HG03097 (cell line): ENCODE data around the gene STMND1.

Experiments used
- ATAC-seq: cut with Tn5 transposase; IDR thresholded peaks from one replicate; pipeline ENCODE4 v1.9.1; 2021; ENCODE audit not compliant: unreplicated experiment, low FRiP score

The STMND1 gene

GRCh38 chr6:17157617-17158016 is 55.8 kb downstream of the STMND1 start:
- no peak for ATAC-seq

DNA sequence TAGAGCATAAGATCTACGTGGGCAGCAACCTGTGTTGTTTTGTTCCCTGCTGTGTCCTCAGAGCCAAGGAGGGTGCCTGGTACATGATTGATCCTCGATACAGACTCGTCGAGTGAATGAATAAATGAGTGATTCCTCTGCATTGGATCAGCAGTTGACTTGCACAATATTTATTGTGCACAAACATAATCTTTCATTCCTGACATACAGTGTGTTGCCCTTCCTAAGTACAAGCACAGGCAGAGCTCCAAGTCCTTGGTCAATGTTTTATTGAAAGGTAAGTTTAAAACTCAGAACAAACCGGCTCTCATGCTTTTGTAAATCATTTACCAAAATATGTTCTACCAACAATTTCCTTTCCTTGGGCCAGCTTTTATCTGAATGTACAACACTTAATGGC is 57.4 kb downstream of the STMND1 start:
- ATAC-seq, result no peak

GRCh38 chr6:17161076-17161475 is 59.2 kb downstream of the STMND1 start:
- no peak for ATAC-seq

- no peak for ATAC-seq
Measured at GRCh38 chr6:17165383-17165782, 63.5 kb downstream of the STMND1 start.

GRCh38 chr6:17167327-17167979 is 65.6 kb downstream of the STMND1 start:
- ATAC-seq, result no peak

- ATAC-seq, result no peak
Measured at GRCh38 chr6:17169291-17169690, 67.4 kb downstream of the STMND1 start.

DNA sequence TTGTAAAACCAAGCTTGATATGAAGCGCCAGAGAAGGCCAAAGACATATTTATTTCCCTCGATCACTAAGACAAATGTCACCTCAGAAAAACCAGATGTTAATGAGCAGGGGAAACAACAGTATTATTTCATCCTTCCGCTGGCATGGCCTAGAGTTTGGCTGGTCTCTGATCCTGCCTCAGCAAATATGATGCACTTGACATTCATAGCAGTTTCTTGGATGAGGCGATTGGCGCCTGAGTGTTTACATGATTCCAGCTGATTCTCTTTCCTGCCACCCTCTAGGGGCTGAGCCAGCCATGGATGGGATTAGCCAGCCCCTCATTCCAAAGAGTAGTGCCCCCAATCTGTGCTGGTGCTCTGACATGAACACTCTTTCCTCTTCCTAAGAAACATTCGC is 67.9 kb downstream of the STMND1 start:
- no peak for ATAC-seq

DNA sequence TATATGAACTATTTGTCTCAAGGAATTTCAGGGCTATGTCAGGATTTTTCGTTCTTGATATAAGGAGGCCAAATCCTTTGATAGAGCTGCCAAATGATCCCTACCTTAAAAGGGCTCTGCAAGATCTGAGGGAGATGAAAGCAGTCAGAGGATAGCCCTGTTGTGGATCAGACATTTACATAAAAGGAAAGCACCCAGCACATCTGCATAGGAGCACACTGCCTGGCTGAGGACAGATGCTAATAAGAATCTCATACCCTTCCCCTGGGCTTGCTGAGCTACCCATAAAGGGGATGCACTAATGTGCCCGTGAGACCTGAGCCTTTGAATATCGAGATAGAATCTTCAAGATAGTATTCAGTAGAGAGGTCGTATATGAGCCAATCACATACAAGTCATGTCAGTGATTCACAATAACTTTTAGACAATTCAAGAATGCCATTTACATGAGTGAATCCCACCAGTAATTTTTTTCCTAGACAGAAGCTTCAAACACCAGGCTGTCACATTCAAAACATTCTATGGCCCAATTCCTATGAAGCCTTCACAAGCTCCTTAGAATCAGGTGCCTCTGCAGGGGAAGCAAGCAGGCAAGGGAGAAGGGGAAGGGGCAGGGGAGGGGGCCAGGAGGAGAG is 71.1 kb downstream of the STMND1 start:
- no peak for ATAC-seq

DNA sequence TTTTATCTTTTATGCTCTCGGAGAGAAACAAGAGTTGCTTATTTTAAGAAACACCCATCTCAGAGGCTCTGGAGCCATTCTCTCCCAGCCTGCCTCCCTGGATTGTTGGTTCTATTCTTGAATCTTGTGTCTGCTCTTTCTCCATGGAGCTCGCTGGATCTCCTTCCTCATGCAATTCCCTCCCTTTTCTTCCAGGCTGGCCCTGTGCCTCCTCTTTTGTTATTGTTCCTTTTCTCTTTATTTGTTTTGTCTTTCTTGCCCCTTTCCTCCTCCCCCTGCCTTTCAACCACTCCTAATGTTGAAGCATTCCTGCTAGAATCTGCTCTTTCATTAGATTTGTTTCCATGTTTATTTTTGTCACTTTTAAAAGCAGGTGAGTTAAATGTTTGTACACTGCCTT is 76.5 kb downstream of the STMND1 start:
- ATAC-seq, result no peak

- no peak for ATAC-seq
Measured at GRCh38 chr6:17178754-17179529, 77.1 kb downstream of the STMND1 start.

DNA sequence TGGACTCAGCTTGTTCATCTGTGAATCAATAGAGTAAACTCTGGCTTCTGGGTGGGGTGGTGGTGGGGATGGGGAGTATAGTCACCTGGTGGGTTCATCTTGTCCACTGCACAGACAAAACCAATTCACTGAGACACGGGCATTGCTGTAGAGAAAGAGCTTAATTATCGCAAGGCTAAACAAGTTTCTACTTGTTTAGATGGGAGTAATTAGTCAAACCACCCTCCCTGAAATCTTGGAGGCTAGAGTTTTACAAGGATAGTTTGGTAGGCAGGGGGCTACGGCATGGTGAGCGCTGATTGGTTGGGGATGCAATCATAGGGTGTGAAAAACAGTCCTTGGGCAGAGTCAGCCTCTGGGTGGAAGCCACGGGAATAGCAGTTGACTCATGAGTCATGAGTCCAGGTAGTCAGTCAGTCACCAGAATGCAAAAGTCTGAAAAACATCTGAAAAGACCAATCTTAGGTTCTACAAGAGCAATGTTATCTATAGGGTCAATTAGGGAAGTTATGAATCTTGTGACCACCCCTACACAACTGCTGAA is 77.8 kb downstream of the STMND1 start:
- ATAC-seq, result no peak
